GM19395 (cell line): Measurements from ENCODE around the gene SNX14.
"Not testable (repeated sequence)": the region's sequence is repeated elsewhere in the genome, so short reads cannot be mapped to it uniquely, and the experiment has no call there.

Source experiments
- ATAC-seq: cut with Tn5 transposase; IDR thresholded peaks from one replicate; pipeline ENCODE4 v1.9.1; 2021; ENCODE audit warnings: mild to moderate bottlenecking, moderate library complexity; ENCODE audit not compliant: unreplicated experiment

The SNX14 gene

GRCh38 chr6:85593438-85594196 is at the start of gene SNX14:
Gene SNX14, minus strand, starts transcription at chr6:85593858. Its CDS starts 140 bp downstream, at chr6:85593718.
- ATAC-seq: peak; percentile 89

DNA sequence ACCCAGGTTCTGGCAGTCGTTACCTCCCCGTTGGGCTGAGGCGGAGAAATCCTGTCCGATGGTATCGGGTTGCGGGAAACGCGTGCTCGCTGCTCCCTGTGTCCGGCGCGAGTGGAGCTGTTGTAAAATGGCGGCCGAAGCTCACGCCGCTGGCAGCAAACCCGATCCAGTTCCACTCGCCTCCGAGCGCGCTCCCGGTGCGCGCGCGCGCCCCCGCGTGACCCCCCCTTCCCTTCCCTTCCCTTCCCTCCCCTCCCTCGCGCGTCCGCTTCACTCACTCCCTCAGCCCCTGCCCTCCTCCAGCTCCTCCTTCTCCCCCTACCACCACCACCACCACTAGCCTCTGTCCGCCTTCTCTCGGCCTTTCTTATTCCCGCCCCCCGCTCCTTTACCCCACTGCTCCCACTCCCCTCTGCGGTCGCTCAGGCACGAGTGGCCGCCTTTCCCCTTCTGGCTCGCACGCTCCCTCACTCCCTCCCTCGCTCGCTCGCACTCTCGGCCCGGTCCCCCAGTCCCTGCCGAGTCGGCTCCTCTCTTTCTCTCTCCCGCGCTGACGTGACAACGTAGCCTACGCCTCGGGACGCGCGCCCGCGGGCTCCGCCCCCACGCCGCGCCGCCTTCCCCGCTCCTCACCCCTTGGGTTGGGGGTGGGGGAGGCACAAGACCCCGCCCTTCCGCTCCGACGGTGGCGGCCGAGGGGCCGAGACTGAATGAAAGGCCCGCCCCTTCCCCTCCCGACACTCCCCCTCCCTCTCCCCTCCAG is 49.3 kb upstream of the SNX14 start, which contains the start of gene SYNCRIP:
SYNCRIP (minus strand) TSS at position 113 of the 763 bp plus-strand sequence. CDS start 1,447 bp downstream, outside the sequence.
- ATAC-seq: peak; percentile 74

- no peak for ATAC-seq
Measured at GRCh38 chr6:85641897-85642773, 48.5 kb upstream of the SNX14 start.

DNA sequence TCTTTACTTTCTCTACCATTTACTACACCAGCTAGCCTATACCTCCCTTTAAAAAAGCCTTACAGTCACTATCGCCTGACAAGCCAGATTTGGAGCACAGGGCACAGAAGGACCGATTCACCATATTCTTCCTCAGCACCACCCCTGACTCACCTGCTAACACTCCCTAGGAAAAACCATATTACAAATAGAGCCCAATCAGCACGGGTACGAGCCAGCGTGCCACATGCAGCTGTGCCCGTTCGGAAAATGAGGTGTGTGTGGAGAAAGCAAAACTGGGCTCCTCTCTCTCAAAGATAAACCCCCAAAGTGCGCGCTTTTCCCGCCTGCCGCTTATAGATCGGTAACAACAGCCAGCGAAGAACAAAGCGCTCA is 47.9 kb upstream of the SNX14 start:
- ATAC-seq: no peak

DNA sequence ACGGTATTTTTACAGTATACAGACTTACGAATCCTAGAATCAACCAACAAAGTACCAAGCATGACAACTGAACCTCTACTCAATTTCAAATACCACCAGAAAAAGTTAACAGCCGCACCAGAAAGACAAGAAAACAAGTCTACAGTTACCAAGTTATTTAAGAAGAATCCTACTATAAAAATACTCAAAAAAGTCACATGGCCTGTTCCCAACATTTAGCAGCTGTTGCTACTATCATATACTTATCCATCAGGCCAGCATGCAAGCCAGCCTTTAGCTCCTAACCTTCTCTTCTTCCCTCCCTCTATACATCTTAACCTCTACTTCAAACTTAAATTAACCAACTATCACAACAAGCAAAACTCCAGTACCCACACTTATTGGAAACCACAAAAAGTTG is 47.2 kb upstream of the SNX14 start:
- no peak for ATAC-seq

- ATAC-seq: no peak
Measured at GRCh38 chr6:85637579-85637978, 43.9 kb upstream of the SNX14 start.

DNA sequence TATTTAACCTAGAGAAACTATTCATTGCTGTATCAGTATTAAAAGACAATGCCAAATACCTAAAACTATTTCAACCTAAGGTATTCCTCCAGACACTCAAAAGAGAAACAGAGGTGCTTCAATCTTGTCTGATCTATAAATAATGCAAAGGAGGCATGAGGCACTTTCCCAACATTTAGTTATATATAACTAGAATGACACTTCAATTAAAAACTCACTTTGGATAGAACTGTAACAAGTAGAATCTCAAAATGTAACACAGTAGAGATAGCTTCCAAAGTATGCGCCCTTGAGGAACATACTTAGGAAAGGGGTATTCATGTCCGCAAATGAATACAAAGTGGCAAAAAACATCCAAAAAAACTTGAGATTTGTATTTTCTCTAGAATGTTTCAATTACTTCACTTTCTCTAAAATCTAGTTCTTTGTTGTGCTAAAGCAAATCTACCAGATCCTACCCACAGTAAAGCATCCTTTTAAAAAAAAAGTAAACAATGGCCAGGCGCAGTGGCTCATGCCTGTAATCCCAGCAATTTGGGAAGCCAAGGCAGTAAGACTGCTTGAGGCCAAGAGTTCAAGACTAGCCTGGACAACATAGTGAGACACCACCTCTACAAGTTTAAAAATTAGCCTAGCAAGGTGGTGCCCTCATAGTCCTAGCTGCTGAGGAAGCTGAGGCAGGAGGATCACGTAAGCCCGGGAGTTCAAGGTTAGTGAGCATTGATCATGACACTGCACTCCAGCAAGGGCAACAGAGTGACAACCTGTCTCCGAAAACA is 38.7 kb upstream of the SNX14 start:
- ATAC-seq: no peak

DNA sequence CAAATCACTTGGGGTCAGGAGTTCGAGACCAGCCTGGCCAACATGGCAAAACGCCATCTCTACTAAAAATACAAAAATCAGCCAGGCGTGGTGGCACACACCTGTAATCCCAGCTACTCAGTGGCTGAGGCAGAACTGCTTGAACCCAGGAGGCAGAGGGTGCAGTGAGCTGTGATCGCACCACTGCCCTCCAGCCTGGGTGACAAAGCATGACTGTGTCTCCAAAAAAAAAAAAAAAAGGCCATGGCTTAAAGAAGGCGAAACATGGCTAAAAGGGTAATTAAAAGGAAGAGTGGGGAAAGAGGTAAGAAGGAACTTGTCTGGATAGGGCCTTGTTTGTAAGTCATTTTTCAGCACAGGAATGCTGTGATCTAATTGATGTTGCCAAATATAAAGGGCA is 37.5 kb upstream of the SNX14 start:
- ATAC-seq: not testable (repeated sequence)

- no peak for ATAC-seq
Measured at GRCh38 chr6:85628353-85628752, 34.7 kb upstream of the SNX14 start.

DNA sequence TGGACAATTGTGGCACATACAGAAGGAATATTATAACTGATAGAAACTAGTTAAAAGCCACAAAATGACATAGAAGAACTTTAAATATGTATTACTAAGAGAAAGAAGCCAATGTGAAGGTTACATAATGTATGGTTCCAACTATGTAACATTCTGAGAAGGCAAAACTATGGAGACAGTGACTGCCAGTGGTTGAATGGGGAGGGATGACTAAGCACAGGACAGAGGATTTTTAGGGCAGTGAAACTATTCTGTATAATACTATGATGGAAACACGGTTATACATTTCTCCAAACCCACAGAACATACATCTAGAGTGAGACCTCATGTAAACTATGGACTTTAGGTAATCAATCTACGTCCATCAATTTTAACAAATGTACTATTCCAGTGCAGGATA is 26.6 kb upstream of the SNX14 start:
- ATAC-seq: no peak

- ATAC-seq: no peak
Measured at GRCh38 chr6:85614780-85615179, 21.1 kb upstream of the SNX14 start.

DNA sequence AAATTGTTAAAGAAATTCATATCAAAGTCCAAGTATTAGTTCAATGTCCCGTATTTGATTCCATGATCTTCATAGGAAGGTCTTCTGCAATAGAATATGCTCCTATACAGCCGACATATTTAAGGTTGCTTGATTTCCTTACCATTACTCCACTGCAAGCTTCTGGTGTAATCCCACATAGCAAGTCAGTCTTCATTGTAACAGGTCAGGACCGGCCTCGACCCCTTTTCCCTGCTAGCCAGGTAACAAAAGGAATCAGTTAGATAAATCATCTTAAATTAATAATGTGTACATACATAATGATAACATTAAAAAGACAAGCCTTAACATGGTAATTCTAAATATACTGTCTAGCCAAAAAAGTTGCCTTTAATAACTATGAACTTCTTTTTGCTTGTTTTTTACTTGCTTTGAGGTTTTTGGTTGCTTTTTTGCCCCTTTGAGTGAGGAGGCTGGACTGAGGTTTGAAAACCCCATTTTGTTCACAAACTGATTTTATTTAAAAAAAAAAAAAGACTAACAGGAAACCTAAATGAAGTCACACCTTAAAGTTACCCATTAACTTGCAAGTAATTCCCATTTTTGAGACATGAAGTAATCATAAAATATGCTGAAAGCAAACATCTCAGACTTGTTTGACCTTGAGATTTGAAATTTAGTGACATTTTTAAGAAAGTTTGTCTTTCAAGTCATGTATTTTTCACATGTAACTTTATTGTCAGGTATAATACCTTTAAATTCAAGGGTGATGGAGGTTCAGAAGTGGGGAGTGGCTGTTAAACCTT is 19.2 kb upstream of the SNX14 start:
- ATAC-seq: no peak

DNA sequence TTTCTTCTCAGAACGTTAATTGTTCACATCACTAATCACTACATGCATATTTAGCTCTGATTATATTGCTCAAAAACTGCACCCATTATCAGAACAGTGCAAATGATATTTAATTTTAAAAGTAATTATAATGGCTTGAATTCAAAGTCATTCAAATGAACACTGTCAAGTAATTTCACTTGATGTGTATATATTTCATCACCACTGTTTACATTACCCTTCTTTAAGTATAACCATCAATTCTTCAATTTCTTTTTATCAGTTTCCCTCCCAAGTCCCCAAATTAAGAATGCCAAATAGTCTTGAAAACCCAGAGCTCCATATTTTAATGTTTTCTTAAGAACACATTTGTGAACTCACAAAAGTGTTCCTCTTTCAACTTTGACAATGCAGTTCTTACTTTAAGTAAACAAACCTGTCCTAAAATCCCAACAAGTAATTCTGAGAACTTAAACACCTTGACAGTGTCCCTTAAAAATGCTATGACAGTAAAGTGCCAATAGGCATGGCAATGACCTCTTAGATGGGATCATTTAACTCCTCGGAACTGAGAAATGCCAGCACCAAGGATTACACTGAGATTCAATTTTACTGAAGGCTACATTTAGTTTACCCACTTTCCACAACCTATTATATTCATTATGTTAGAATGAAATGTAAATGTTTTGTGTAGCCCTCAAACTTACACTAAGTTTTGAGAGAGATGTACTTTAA is 16.7 kb upstream of the SNX14 start:
- ATAC-seq: no peak

- ATAC-seq: no peak
Measured at GRCh38 chr6:85602100-85602499, 8.4 kb upstream of the SNX14 start.

DNA sequence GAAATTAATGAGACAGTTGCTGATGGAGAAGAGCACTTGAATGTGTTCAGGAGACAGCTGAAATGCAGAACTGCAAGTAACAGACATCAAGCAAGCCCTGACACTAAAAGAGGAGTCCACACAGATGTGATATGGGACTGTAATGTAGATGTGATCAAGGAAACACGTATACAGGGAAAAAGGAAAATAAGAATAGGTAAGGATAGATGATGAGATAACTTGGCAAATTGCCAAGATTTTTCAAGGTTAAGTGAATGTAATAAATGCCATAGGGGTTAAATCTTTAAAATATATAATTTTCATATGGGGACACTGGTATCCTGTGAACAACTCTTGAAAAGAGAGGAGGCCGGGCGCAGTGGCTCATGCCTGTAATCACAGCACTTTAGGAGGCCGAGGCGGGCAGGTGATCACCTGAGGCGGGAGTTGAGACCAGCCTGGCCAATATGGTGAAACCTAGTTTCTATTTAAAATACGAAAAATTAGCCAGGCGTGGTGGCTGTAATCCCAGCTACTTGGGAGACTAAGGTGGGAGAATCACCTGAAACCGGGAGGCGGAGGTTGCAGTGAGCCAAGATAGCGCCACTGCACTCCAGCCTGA is 7.2 kb upstream of the SNX14 start:
- ATAC-seq: no peak

GRCh38 chr6:85594197-85594930 is 706 bp upstream of the SNX14 start:
- ATAC-seq: peak; percentile 15

DNA sequence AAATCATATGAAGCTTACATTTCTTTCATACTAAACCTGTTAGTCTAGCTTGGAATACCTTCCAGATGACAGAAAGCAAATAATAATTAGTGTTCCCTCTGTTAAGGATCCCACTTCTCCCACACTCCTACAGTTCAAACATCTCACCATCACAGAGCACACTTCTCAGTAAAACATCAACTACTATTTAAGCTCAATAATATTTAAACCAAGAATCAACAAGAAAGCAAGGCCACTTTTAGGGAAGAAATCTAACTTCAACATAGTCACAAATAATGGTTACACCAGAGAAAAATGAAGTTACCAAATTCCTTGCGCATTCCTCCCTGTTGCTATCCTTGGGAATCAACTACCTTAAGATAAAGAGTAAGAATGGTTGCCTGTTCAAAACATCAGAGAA is 1.6 kb downstream of the SNX14 start:
- ATAC-seq: no peak

DNA sequence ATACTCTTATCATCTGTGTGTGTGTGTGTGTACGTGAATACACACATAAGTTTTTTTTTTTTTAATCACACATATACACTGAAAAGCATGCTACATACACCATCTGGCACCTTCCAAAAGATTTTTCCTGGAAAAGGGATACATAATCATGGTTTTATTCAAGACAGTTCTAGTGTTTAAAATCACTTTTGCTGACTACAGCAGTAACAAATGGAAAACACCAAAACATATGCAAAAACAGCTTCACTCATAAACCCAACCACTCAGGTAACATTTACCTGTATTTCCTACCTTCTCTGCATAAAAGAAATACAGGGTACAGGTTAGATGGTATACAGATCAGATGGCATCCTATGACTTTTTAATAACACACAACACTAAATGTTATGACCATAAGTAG is 2.5 kb downstream of the SNX14 start:
- ATAC-seq: no peak
